DOHH2 (cell line): ENCODE data around the gene SYNJ2.

ENCODE experiments used
- H3F3A ChIP-seq: fragments of 200-600 bp; sonication (generic), shearing (Covaris generic); 2 replicates; pipeline ENCODE4 v1.6.0; 2016; ENCODE audit warnings: antibody characterized with exemption, mild to moderate bottlenecking; ENCODE audit not compliant: control insufficient read depth, insufficient read depth
- H3K27ac ChIP-seq: fragments of 200-600 bp; sonication (generic); 2 replicates; pipeline ENCODE4 v1.5.1; 2014; ENCODE audit warnings: low read depth, mild to moderate bottlenecking, low read length, moderate library complexity
- H3K27me3 ChIP-seq: fragments of 200-600 bp; sonication (generic); 2 replicates; pipeline ENCODE4 v1.6.1; 2014; ENCODE audit warnings: mild to moderate bottlenecking, low read length, mixed read lengths; ENCODE audit not compliant: control insufficient read depth
- H3K36me3 ChIP-seq: fragments of 200-600 bp; sonication (generic); 2 replicates; pipeline ENCODE4 v1.6.1; 2014; ENCODE audit warnings: mild to moderate bottlenecking, low read length, moderate library complexity, mixed read lengths; ENCODE audit not compliant: control insufficient read depth
- H3K4me1 ChIP-seq: fragments of 200-600 bp; sonication (generic); 2 replicates; pipeline ENCODE4 v1.6.1; 2014; ENCODE audit warnings: mild to moderate bottlenecking, low read length, mixed read lengths; ENCODE audit not compliant: control insufficient read depth
- H3K4me2 ChIP-seq: fragments of 200-600 bp; sonication (generic); 2 replicates; pipeline ENCODE4 v1.6.0; 2014; ENCODE audit warnings: mild to moderate bottlenecking, low read length, moderate library complexity
- H3K4me3 ChIP-seq: fragments of 200-600 bp; sonication (generic); 2 replicates; pipeline ENCODE4 v1.5.1; 2014; ENCODE audit warnings: mild to moderate bottlenecking, low read length, mixed read lengths
- H3K79me2 ChIP-seq: fragments of 200-600 bp; sonication (generic); 2 replicates; pipeline ENCODE4 v1.6.1; 2014; ENCODE audit warnings: mild to moderate bottlenecking, low read length, mixed read lengths; ENCODE audit not compliant: control insufficient read depth
- H3K9me2 ChIP-seq: fragments of 200-600 bp; sonication (generic); replicated peaks from 2 replicates; pipeline ENCODE4 v1.6.1; 2014; ENCODE audit warnings: mild to moderate bottlenecking, low read length, mixed read lengths; ENCODE audit not compliant: control insufficient read depth
- H3K9me3 ChIP-seq: fragments of 200-600 bp; sonication (generic); 2 replicates; pipeline ENCODE4 v1.6.1; 2014; ENCODE audit warnings: antibody characterized with exemption, low read length, mixed read lengths; ENCODE audit not compliant: control insufficient read depth, insufficient read depth
- H4K20me1 ChIP-seq: fragments of 200-600 bp; sonication (generic); 2 replicates; pipeline ENCODE4 v1.6.0; 2014; ENCODE audit warnings: low read depth, mild to moderate bottlenecking, antibody characterized with exemption, low read length, moderate library complexity; ENCODE audit not compliant: control insufficient read depth, insufficient read depth
- CTCF ChIP-seq: fragments of 200-600 bp; sonication (generic); IDR thresholded peaks from one replicate; pipeline ENCODE4 v1.5.1; 2014; ENCODE audit warnings: antibody characterized with exemption, mild to moderate bottlenecking, low read depth, low read length; ENCODE audit not compliant: poor library complexity, severe bottlenecking
- EZH2phosphoT487 ChIP-seq: fragments of 200-600 bp; sonication (generic); IDR thresholded peaks from 2 replicates; pipeline ENCODE4 v1.6.1; 2017; ENCODE audit warnings: borderline replicate concordance, mild to moderate bottlenecking, antibody characterized with exemption, low read length, moderate library complexity, mixed read lengths

The SYNJ2 gene

GRCh38 chr6:158038291-158039177, 56.9 kb downstream of the SYNJ2 start:
- TF ChIP-seq CTCF (no peak), EZH2phosphoT487 (no peak)
- H3K27ac ChIP-seq, result no peak overlapping the region
- H3K9me3 ChIP-seq, result no peaks in the 10 kb centered on the region
- no peaks in the 10 kb centered on the region for H3F3A ChIP-seq
- H3K27me3 ChIP-seq, result no peaks in the 10 kb centered on the region
- H4K20me1 ChIP-seq, result no peaks in the 10 kb centered on the region
- H3K36me3 ChIP-seq, result no peaks in the 10 kb centered on the region
- H3K9me2 ChIP-seq, result no peaks in the 10 kb centered on the region
- no peaks in the 10 kb centered on the region for H3K4me1 ChIP-seq
- no peak overlapping the region for H3K4me3 ChIP-seq
- no peak overlapping the region for H3K4me2 ChIP-seq
- H3K79me2 ChIP-seq, result no peaks in the 10 kb centered on the region

- H3K4me2 ChIP-seq, result no peak overlapping the region
- TF ChIP-seq EZH2phosphoT487, result no peak
- TF ChIP-seq CTCF, result no peak
These were observed 57.5 kb downstream of the SYNJ2 start for GRCh38 chr6:158039178-158039557.

GRCh38 chr6:158039571-158040050, 57.9 kb downstream of the SYNJ2 start:
- no peaks in the 10 kb centered on the region for H3K36me3 ChIP-seq
- no peaks in the 10 kb centered on the region for H3K4me1 ChIP-seq
- no peaks in the 10 kb centered on the region for H3K9me3 ChIP-seq
- no peak overlapping the region for H3K4me3 ChIP-seq
- no peaks in the 10 kb centered on the region for H4K20me1 ChIP-seq
- TF ChIP-seq CTCF, result no peak
- TF ChIP-seq EZH2phosphoT487, result no peak
- no peaks in the 10 kb centered on the region for H3K79me2 ChIP-seq
- no peaks in the 10 kb centered on the region for H3F3A ChIP-seq
- H3K27ac ChIP-seq, result no peak overlapping the region
- H3K4me2 ChIP-seq, result no peak overlapping the region
- H3K27me3 ChIP-seq, result no peaks in the 10 kb centered on the region
- H3K9me2 ChIP-seq, result no peaks in the 10 kb centered on the region

More at GRCh38 chr6:158039178-158039557, 57.5 kb downstream of the SYNJ2 start:
- H3K4me3 ChIP-seq, result no peak overlapping the region
- no peaks in the 10 kb centered on the region for H3K9me2 ChIP-seq
- H3K4me1 ChIP-seq, result no peaks in the 10 kb centered on the region
- H3K27ac ChIP-seq, result no peak overlapping the region
- H3K79me2 ChIP-seq, result no peaks in the 10 kb centered on the region
- H3K36me3 ChIP-seq, result no peaks in the 10 kb centered on the region
- H4K20me1 ChIP-seq, result no peaks in the 10 kb centered on the region
- H3F3A ChIP-seq, result no peaks in the 10 kb centered on the region
- no peaks in the 10 kb centered on the region for H3K9me3 ChIP-seq
- H3K27me3 ChIP-seq, result no peaks in the 10 kb centered on the region
